H9 (cell line): Measurements from ENCODE around the gene TSPEAR. TPM values are rescaled to one million over a fixed set of nuclear protein-coding genes. Genes with fewer than 3 reads are reported as not detected.

Source experiments
- DNase-seq: peaks from one replicate; pipeline ENCODE4 v3.0.0-alpha.2; 2017
- H2AFZ ChIP-seq: one replicate; pipeline ENCODE4 v1.6.1; 2013; ENCODE audit warnings: mild to moderate bottlenecking, low read length, control low read depth, moderate library complexity
- H2AK5ac ChIP-seq: 2 replicates; pipeline ENCODE4 v1.6.1; 2013; ENCODE audit warnings: low read length, control low read depth, mixed read lengths; ENCODE audit not compliant: insufficient read length
- H2BK120ac ChIP-seq: one replicate; pipeline ENCODE4 v1.6.1; 2013; ENCODE audit warnings: low read depth, mild to moderate bottlenecking, low read length, control low read depth, inconsistent platforms; ENCODE audit not compliant: poor library complexity, severe bottlenecking
- H2BK12ac ChIP-seq: 2 replicates; pipeline ENCODE4 v1.6.1; 2013; ENCODE audit warnings: low read length, control low read depth, mixed read lengths, low read depth; ENCODE audit not compliant: insufficient read length
- H2BK15ac ChIP-seq: 2 replicates; pipeline ENCODE4 v1.6.1; 2013; ENCODE audit warnings: low read depth, low read length, control low read depth
- H2BK20ac ChIP-seq: one replicate; pipeline ENCODE4 v1.6.1; 2013; ENCODE audit warnings: low read depth, mild to moderate bottlenecking, low read length, control low read depth, inconsistent platforms; ENCODE audit not compliant: poor library complexity, severe bottlenecking
- H2BK5ac ChIP-seq: 2 replicates; pipeline ENCODE4 v1.6.1; 2013; ENCODE audit warnings: low read length, control low read depth, mixed read lengths; ENCODE audit not compliant: insufficient read length
- H3K14ac ChIP-seq: 2 replicates; pipeline ENCODE4 v1.6.1; 2013; ENCODE audit warnings: low read length, control low read depth; ENCODE audit not compliant: insufficient read depth
- H3K18ac ChIP-seq: 2 replicates; pipeline ENCODE4 v1.6.1; 2013; ENCODE audit warnings: low read depth, mild to moderate bottlenecking, mixed read lengths, low read length, control low read depth; ENCODE audit not compliant: insufficient read length
- H3K23ac ChIP-seq: 2 replicates; pipeline ENCODE4 v1.6.1; 2013; ENCODE audit warnings: low read length, control low read depth, mixed read lengths, low read depth; ENCODE audit not compliant: insufficient read length
- H3K23me2 ChIP-seq: 2 replicates; pipeline ENCODE4 v1.6.1; 2013; ENCODE audit warnings: low read depth, mild to moderate bottlenecking, mixed read lengths, low read length, control low read depth; ENCODE audit not compliant: insufficient read length, poor library complexity, severe bottlenecking
- H3K27ac ChIP-seq: 2 replicates; pipeline ENCODE4 v1.5.1; 2013; ENCODE audit warnings: low read length, control low read depth, mixed read lengths, low read depth; ENCODE audit not compliant: insufficient read length
- H3K27me3 ChIP-seq: 2 replicates; pipeline ENCODE4 v1.6.1; 2013; ENCODE audit warnings: low read length, control low read depth, inconsistent platforms; ENCODE audit not compliant: insufficient read depth
- H3K4ac ChIP-seq: 2 replicates; pipeline ENCODE4 v1.6.1; 2013; ENCODE audit warnings: low read depth, mild to moderate bottlenecking, control low read depth, inconsistent platforms, low read length, moderate library complexity
- H3K4me1 ChIP-seq: 2 replicates; pipeline ENCODE4 v1.6.1; 2013; ENCODE audit warnings: low read length, control low read depth, inconsistent platforms; ENCODE audit not compliant: insufficient read depth
- H3K4me2 ChIP-seq: 2 replicates; pipeline ENCODE4 v1.6.1; 2013; ENCODE audit warnings: low read length, control low read depth, mixed read lengths; ENCODE audit not compliant: insufficient read length, insufficient read depth
- H3K56ac ChIP-seq: 2 replicates; pipeline ENCODE4 v1.6.1; 2013; ENCODE audit warnings: low read depth, mild to moderate bottlenecking, mixed read lengths, low read length, control low read depth; ENCODE audit not compliant: insufficient read length
- H3K79me1 ChIP-seq: 2 replicates; pipeline ENCODE4 v1.6.1; 2013; ENCODE audit warnings: low read depth, mild to moderate bottlenecking, moderate library complexity, low read length, control low read depth, inconsistent platforms; ENCODE audit not compliant: insufficient read depth, poor library complexity, severe bottlenecking
- H3K79me2 ChIP-seq: 2 replicates; pipeline ENCODE4 v1.6.1; 2013; ENCODE audit warnings: low read length, control low read depth, inconsistent platforms; ENCODE audit not compliant: insufficient read depth
- H3K9ac ChIP-seq: 2 replicates; pipeline ENCODE4 v1.6.1; 2013; ENCODE audit warnings: low read length, control low read depth, mixed read lengths; ENCODE audit not compliant: insufficient read length; ENCODE audit errors: extremely low read depth
- H3K9me3 ChIP-seq: one replicate; pipeline ENCODE4 v1.6.1; 2013; ENCODE audit warnings: low read depth, low read length, inconsistent platforms; ENCODE audit not compliant: control insufficient read depth
- H3T11ph ChIP-seq: one replicate; pipeline ENCODE4 v1.6.1; 2013; ENCODE audit warnings: mild to moderate bottlenecking, low read length, control low read depth, inconsistent platforms
- H4K20me1 ChIP-seq: one replicate; pipeline ENCODE4 v1.6.1; 2013; ENCODE audit not compliant: control insufficient read depth, insufficient read length, insufficient read depth
- H4K5ac ChIP-seq: 2 replicates; pipeline ENCODE4 v1.6.1; 2013; ENCODE audit warnings: low read depth, mild to moderate bottlenecking, mixed read lengths, low read length, control low read depth; ENCODE audit not compliant: insufficient read length
- H4K8ac ChIP-seq: replicated peaks from 2 replicates; pipeline ENCODE4 v1.6.1; 2013; ENCODE audit warnings: low read length, control low read depth, mixed read lengths, low read depth; ENCODE audit not compliant: insufficient read length
- H4K91ac ChIP-seq: 2 replicates; pipeline ENCODE4 v1.6.1; 2013; ENCODE audit warnings: low read depth, mild to moderate bottlenecking, moderate library complexity, mixed read lengths, low read length, control low read depth; ENCODE audit not compliant: insufficient read length
- H3K27ac Mint-ChIP-seq, 3 experiments: 2 replicates in 2 of 3; 3 replicates in 1 of 3; pipeline ENCODE4 v1.8.0; 2020 to 2021; ENCODE audit warnings: mixed read lengths in 3 of 3, mild to moderate bottlenecking in 1 of 3, moderate library complexity in 1 of 3
- H3K27me3 Mint-ChIP-seq: 2 replicates; pipeline ENCODE4 v1.8.0; 2021; ENCODE audit warnings: low read depth, mild to moderate bottlenecking, moderate library complexity, mixed read lengths
- H3K36me3 Mint-ChIP-seq, 3 experiments: 2 replicates in 2 of 3; 3 replicates in 1 of 3; pipeline ENCODE4 v1.8.0; 2020 to 2021; ENCODE audit warnings: low read depth in 3 of 3, mixed read lengths in 3 of 3; ENCODE audit not compliant: insufficient read depth in 1 of 3
- H3K4me1 Mint-ChIP-seq, 2 experiments: 2 replicates each; pipeline ENCODE4 v1.8.0; 2020; ENCODE audit warnings: mixed read lengths in 2 of 2
- H3K4me3 Mint-ChIP-seq, 2 experiments: 2 replicates in 1 of 2; 3 replicates in 1 of 2; pipeline ENCODE4 v1.8.0; 2020 to 2021; ENCODE audit warnings: mild to moderate bottlenecking in 2 of 2, mixed read lengths in 2 of 2, moderate library complexity in 1 of 2
- H3K9me3 Mint-ChIP-seq, 2 experiments: 2 replicates in 1 of 2; 3 replicates in 1 of 2; pipeline ENCODE4 v1.8.0; 2020; ENCODE audit warnings: mild to moderate bottlenecking in 2 of 2, mixed read lengths in 2 of 2, moderate library complexity in 1 of 2
- CTCF ChIP-seq: fragments of 200-600 bp; sonication (generic); conservative IDR thresholded peaks from 3 replicates; pipeline ENCODE4 v1.8.0; 2021; ENCODE audit warnings: antibody characterized with exemption, mild to moderate bottlenecking
- WGBS: extraction: QIAGEN DNeasy Blood & Tissue Kit; methylation state at CpG from one replicate; pipeline ENCODE4 v1.1.7; 2013; ENCODE audit warnings: missing lambda C conversion rate, low lambda C conversion rate, mixed read lengths; ENCODE audit not compliant: insufficient read length; ENCODE audit errors: extremely low coverage; 5-methylcytosine and 5-hydroxymethylcytosine counted together
- total RNA-seq: library from RNA; stranded (reverse); gene quantifications from 2 replicates; pipeline ENCODE4 v1.2.1, GENCODE V29; 2021

TSPEAR gene
- total RNA-seq, 1 experiment from 2014 or later: 1.3 TPM

- no peak within 1 kb of the TSS for H4K5ac ChIP-seq
- H4K20me1 ChIP-seq: no peaks in the 10 kb centered on the region
- no peaks in the 10 kb centered on the region for H3K9me3 ChIP-seq
- no peak within 1 kb of the TSS for H4K91ac ChIP-seq
- H2AFZ ChIP-seq: no peak within 1 kb of the TSS
- DNase-seq: no peak
- no peak within 1 kb of the TSS for H3K4me2 ChIP-seq
- no peak for TF ChIP-seq CTCF
- no CpG with 5 or more reads among the region's 21 CpGs for WGBS
- no peak within 1 kb of the TSS; the same call in 1 of the 2 replicates for H3K14ac ChIP-seq
- no peak within 1 kb of the TSS for H3K9ac ChIP-seq
- H2AK5ac ChIP-seq: no peak within 1 kb of the TSS
- H3K4ac ChIP-seq: no peak within 1 kb of the TSS
- no peak within 1 kb of the TSS for H2BK5ac ChIP-seq
- Mint-ChIP-seq H3K4me1 (peaks cover 0 to 3% of the 10 kb centered on the region in 2 experiments; a peak in 1 of 4 replicates), H3K27ac (peak within 1 kb of the TSS in 2 of 3 experiments; percentile 60 to 61; a peak in 2 of 7 replicates), H3K4me3 (no peak within 1 kb of the TSS), H3K36me3 (no peaks in the 10 kb centered on the region), H3K9me3 (peaks cover 0 to 3% of the 10 kb centered on the region in 2 experiments; a peak in 1 of 5 replicates), H3K27me3 (no peaks in the 10 kb centered on the region; the same call in 1 of the 2 replicates)
- no peak within 1 kb of the TSS for H4K8ac ChIP-seq
- H3K27me3 ChIP-seq: no peaks in the 10 kb centered on the region
- no peak within 1 kb of the TSS for H2BK15ac ChIP-seq
- no peak within 1 kb of the TSS for H3K56ac ChIP-seq
- no peak within 1 kb of the TSS for H2BK12ac ChIP-seq
- no peak within 1 kb of the TSS for H3T11ph ChIP-seq
- no peak within 1 kb of the TSS for H2BK20ac ChIP-seq
- H3K4me1 ChIP-seq: no peaks in the 10 kb centered on the region
- H3K18ac ChIP-seq: no peak within 1 kb of the TSS
- H3K79me1 ChIP-seq: no peaks in the 10 kb centered on the region
- no peaks in the 10 kb centered on the region for H3K23me2 ChIP-seq
- no peak within 1 kb of the TSS for H3K27ac ChIP-seq
- H2BK120ac ChIP-seq: no peak within 1 kb of the TSS
- H3K23ac ChIP-seq: no peak within 1 kb of the TSS
- no peaks in the 10 kb centered on the region for H3K79me2 ChIP-seq
Measured at GRCh38 chr21:44539991-44540666, 171.2 kb downstream of the TSPEAR start, which contains the start of gene KRTAP10-1. KRTAP10-1 (minus strand) TSS chr21:44540195; CDS start chr21:44540150, 45 bp downstream.
